GM20431 (cell line): ENCODE data around the gene RPL29.

Experiments
- in situ Hi-C: fragments of 300-500 bp; cut with MseI, MboI; formaldehyde crosslinking; loops from one replicate; pipeline ENCODE4 v1.15.0; 2020; ENCODE audit warnings: low sequenced_read_pairs; ENCODE audit not compliant: unreplicated experiment

RPL29 gene

DNA sequence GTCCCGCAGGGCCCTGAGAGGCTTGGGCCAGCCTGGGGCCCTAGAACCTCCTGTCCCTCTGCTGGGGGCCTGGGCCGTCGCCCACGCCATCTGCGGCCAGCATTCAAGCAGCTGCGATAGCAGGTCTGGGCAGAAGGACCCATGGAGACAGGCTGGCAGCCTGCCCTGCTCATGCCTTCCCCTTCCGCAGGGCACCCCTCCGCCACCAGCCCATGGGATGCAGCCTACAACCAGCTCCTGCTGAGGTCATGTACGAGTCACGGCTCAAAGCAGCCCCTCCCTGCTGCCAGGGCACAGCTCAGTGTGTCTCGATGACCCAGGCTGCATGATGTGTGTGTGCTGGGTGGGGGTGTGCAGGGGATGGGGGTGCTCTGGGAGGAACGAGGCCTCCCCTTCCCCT is 32.9 kb upstream of the RPL29 start:
- in situ Hi-C loops: no loop called here

DNA sequence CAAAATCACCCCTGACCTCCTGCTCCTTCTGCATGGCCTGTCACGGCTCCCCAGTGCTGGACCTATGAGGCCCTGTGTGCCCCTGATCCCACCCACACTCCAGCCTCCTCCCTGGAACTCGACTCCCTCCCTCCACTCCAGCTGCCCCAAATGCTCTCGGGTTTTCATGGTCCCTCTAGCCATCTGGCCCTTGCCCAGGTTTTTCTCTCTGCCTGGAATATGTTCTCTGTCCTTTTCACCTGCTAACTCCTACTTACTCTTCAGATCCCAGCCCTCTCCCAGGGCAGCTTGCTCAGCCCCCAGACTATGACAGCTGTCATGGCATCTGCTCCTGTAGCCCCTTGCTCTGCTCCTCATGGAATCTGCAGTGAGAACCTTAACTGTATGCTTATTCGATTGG is 30.3 kb upstream of the RPL29 start:
- in situ Hi-C loops: no loop called here

DNA sequence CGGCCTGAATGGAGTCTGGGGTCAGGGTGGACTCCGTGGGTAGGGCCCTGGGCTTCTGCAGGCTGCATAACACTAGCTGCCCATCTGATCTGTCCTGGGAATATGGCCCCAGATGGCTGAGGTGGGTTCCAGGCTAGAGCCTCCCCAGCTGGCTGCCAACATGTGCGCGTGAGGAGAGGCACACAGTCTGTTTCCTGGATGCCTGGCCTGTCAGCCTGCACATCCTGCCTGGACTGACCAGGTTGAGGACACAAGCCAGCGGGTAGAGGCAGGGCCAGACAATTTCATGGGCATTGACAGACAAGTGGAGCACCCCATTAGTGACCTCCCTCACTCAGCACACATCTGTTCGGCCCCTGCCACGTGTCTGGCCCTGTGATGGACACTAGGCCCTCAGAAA is 29.8 kb upstream of the RPL29 start:
- in situ Hi-C loops: no loop called here

DNA sequence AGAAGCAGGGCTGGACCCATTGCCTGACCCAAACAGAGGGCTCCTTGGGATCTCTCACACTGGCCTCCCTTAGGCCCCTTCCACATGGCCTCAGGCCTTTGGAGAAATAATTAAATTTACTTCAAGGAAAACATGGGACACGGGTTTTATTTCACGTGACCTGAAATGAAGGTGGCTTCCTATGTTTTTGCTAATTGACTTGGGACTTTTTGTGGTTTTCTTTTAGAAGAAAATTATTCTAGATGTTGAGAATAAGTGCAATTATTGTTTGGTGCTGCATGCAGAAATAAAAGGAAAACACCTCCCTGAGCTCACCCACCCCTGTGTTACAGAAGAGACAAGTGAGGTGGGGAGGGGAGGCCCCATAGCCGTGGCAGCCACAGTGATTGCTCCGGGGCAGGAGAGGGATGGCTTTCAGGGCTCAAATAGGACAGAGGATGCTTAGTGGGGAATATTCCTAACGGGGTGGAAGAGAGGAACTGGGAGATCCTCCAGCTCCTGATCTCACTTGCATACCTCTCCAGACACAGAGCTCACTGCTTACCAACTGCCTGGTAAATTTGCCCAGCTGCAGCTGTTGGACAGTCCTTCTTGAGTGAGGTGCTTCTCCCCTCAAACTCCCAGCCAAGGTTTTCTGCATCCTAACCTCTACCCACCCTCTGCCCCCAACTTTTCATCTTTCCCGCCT is 29.2 kb upstream of the RPL29 start:
- in situ Hi-C loops: no loop called here

DNA sequence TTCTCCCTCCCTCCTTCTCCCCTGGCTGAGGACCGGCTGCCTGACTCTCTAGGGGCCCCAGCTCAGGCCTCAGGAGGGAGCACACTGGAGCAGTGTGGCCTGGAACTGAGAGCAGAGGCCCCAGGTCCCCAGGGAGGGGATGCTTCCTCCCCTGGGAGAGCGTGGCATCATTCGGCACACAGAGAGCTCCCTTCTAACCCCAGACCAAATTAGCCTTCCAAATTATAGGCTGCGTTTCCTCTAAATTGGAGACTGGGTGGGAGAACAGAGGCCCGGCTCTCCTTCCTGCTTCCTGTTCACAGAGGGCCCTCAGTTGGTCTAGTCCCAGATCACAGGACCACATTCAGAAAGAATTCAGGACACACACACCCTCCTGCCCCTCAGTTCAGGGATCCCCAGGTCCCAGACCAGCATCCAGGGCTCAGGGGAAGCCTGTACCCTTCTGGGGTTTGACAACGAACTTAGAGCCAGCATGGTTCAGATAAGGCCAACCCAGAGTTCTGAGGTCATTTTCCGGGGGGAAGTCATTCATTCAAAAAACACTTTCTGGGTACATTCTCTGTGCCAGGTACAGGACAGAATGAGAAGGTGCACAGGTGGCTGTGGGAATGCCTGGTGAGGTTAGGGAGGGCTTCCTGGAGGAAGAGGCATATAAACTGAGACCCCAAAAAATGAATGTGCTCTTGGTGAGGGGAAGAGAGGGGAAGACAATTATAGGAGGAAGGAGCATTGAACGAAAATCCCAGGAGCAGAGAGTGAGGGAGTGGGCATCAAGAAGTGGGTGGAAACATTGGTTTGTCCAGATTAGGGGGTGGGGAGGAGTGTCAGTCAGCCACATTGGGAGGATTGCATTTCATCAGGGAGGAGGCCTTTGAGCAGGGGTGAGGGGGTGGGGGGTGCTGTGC is 28.4 kb upstream of the RPL29 start:
- in situ Hi-C loops: no loop called here

DNA sequence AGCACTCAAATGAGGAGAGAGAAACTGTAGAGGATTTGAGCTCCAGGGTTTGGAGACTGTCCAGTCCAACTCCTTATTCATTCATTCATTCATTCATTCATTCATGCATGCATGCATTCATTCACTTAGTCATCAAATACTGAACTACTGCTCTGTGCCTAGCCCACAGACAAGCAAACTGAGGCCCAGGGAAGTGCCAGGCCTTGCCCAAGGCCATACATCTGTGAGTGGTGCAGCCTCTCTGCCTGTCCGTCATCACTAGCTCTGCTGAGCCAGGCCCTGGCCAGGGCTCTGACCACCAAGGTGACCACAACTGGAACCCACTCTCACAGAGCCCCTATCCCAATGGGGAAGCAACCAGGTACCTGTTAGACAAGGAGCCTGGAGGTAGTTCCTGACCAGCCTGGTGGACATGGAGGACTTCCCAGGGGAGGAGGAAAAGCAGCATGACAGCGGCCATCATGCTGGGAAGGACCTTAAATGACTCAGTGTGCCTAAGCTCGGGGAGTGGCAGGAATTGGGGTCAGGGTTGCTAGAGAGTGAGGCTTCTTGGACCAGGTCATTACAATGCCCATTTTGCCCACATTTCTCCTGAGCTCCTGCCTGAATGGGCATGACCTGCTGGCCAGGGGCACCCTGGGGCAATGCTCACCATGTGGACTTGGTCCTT is 27.5 kb upstream of the RPL29 start:
- in situ Hi-C loops: no loop called here

DNA sequence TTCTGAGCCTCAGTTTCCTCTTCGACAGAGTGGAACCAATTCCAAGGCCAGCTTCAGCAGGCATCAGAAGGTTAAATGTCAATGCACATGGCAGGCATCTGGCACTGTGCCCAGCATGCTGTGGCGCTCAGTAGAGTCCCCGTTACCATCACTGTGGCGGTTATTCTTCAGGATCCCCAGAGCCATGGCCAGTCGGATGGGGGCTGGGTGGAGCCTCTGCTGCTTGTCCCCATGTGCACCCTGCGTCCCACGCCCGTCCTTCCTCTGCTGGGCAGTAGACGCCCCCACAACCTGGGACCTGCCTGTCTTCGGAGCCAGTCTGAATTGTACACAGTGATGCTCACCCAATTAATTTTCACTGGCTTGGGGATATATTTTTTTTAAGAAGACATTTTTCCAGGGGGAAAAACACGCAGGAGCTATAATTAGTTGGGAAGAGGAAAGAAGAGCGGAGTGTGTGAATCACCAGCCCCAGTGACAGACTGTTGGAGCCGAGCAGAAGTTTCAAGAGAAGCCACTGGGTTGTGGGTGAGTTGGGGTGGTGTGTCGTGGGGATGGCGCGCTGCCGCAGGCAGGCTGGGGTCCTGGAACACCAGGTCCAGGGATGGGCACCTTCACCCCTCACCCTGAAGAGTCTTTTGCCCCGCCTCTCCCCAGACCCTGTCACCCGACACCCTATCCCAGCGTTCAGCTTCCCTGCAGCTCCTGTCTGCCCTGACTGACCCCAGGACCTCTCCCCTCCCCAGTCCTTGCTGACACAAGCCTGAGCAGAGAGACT is 26.8 kb upstream of the RPL29 start:
- in situ Hi-C loops: no loop called here

DNA sequence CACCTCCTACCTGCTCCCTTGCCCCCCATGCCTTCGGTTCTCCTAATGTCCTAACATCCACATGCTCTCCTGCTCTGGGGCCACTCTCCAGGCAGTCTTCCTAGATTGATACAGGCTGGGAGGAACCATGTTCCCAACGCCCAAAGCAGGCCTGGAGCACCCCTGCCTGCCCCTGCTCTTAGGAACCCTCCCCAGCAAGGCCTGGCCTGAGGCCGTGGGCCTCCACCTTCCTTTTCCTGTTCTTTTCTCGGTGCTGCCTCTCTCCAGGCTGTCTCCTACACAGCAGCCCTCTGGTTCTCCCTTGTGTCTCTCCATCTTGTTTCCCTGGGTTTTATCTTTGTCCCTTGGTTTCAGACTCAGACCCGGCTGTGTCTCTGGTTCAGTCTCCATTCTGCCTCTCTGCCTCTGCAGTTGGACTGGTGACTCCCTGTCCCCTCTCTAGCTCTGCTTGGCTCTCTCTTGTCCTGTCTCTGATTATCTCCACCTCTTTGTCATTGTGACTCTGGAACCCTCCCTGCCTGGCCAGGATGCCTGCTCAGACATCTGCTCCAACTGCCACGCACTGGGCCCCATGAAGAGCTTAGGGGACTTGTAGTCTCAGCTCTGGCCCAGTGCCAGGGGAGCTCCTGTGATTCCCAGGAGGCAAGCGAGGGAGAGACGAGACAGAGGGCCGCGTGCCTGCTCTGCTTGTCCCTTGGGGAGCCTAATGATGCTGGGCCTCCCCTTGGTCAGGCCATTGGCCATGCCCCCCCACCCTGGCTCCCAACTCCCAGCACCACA is 26.0 kb upstream of the RPL29 start:
- in situ Hi-C loops: no loop called here

DNA sequence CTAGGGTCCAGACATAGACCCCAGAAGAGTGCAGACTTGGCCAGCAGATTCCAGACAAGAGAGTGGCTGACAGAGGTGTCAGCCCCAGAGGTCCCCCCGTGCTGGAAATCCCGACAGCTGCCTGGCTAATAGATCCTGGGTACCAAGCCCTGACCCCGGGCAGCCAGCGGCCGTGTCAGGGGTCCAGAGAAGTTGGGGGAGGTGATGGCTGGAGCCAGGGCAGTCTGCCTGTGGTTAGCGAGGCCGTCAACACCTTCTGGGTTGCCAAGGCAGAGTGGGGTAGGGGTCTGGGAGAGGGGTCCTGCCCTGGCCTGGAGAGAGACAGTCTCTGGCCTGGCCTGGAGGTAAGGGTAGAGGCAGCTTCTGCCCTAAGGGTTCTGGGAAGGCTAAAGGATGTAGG is 25.1 kb upstream of the RPL29 start:
- in situ Hi-C loops: no loop called here

DNA sequence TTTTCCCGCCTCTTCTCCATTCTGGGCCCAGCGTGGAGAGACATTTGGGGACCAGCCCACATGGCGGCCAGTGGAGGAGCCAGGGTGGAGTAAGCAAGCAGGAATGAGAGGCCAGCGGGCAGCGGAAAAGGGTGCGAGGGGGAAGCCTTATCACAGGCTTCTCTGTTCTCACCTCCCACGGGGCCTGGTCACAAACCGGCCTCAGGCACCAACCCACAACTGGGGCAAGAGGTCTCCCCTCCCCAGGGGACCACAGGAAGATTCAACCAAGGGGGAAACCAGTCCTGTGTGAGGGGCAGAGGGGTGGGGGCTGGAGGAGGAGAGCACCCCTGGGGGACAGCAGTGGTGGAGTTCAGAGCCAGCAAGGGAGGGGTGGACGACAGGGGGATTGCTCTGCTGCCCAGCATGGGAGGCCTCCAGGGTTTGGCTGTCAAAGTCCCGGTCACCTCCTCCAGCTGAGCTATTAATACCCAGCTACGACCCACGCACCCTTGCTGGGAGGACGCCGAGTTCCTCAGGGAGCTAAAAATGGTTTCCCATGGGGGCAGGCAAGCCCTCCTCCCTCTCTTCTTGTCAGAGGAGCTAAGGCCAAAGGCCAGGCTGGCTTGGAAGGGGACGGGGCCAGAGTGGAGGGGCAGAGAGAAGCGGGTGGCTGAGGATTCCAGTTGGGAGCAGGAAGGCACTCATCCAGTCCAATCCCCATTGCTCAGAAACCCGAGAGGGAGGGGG is 23.8 kb upstream of the RPL29 start:
- in situ Hi-C loops: no loop called here

DNA sequence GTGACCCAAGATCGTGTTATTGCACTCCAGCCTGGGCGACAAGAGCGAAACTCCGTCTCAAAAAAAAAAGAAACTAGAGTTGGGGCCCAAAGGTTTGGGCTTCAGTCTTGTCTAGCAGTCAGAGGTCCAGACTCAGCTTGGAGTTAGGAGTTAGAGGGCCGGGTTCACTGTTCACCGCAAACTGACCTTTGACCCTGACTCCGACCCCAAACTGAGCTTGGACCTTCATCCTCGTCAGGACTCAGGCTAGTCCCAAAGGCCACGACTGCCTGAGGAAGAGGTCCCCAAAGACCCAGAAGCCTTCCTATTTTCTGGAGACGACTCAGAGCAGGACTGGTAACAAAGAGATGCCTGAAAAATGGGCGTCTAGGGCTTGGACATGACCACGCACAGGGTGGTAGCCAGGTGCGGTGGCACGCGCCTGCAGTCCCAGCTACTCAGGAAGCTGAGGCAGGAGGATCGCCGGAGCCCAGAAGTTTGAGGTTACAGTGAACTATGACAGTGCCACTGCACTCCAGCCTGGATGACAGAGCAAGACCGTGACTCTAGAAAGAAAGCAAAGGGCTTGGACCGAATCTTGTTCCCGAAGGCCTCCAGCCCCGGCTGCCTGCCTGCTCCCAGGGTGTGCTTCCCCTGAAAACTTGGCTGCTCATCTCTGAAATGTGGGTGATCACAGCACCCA is 22.8 kb upstream of the RPL29 start:
- in situ Hi-C loops: no loop called here

DNA sequence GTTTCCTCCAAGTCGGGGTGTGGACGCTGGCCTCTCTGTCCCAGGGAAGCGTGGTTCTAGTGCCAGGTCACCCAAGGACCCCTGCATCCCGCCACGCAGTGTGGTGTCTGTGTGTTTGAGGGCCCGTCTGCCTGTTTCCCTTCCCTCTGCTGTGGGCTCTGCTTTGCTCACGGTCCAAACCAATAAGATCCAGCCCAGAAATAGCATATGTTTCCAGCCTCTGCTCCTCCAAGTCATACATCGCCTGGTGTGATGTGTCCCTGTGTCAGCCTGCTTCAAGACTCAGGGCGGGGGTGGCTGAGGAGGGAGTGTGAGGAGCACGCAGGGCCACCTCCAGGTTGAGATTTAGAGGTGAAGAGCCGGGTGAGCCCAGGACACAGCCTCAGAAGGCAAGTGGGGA is 21.9 kb upstream of the RPL29 start:
- in situ Hi-C loops: no loop called here

DNA sequence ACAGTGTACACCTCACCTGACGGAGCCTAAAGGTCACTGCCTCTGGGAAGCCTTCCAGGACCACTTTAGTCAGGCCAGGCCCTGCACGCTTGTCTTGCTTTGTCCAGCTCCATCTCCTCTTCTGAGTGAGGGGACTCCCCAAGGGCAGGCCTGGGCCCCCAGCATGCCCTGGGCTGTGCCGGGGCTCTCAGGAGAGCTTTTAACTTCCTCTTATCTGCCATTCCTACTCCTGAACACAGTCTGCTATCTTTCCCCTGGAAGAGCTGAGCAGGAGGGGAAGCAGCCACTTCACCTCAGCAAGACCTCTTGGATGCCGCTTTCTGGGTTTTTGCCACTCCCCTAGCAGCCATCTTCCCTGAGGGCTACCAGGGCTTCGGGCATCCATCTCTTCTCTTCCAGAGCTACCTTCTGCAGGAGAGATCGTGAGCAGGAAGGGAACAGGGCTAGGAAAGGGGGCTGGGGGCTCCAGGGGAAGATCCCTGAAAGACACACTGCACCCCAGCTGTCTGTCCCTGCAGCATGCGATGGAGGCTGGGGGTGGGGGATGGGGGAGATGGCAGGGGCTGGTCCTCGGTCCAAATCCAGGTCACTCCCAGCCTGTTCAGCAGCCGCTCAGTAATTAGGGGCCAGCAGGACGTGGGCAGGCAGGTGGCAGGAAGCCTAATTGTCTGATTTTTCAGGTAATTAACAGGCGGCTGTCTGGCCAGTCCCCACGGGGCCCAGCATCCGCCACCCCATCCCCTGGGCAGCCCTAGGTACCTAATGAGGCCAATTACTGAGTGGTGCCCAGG is 19.9 kb upstream of the RPL29 start:
- in situ Hi-C loops: no loop called here

DNA sequence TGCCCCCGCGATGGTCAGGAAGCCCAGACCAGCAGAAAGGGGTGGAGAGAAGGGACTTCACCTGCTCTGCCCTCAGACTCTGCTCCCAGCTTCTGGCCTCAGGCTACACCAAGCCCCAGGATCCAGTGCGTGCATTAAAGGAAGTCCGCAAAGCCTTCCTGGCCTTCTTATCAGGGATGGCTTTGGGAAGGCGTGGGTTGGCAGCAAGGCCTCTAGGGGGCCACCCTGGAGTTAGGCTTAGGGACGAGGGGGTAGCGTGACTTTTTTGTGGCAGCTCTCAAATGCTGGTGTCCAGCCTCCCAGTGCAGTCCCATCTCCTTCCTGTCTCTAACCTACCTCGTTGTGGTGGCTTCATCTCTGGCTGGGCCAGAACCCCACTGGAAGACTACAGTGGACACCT is 18.9 kb upstream of the RPL29 start:
- in situ Hi-C loops: no loop called here

DNA sequence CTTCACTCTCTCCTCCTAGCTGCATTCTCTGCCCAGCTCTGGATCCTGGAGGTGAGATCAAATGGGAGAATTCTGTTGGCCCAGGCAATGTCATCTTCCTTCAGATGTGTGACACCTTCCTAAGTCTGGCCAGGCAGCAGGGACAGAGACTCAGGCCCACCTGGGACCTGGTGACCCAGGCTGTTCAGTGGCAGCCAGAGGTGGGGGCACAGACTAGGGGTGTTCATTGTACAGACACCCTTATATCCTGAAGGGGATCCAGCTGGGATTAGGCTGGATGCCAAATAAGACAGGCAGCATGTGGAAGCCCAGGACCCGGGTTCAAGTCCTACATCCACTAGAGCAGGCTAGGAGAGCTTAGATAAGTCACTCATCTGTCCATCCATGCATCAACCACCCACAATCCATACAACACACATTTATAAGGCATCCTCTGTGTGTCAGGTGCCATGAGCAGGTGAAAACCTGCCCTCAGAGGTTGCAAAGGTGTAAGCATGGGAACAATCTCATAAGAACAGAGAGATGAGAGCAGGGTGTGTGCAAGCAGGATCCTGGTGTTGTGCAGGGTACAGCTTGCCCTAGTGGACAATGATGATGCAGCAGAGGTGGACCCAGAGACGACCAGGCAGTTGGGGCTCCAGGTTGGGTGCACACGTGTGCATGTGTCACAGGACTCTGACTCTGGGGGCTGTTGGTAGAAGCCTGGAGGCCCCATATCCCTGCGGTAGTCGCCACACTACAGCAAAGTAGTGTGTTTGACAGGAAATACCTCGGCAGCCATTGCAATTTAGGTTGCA is 18.3 kb upstream of the RPL29 start:
- in situ Hi-C loops: no loop called here

DNA sequence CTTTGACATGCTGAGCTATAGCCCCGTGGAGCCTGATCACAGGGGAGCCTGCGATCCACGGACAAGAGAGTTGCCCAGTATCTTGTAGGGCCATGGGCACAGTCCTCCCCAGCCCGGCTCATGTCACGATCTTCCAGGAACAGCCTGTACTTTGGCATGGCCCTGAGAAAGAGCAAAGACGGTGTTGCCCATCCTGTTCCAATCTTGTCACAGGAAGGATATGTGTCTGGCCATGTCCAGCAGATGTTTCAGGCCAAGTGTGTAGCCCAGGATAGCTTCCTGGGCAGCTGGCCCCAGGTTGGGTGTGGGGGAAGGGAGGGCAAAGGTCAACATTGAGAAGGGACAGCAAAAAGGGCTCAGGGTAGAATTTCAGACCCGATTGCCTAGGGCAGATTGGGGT is 17.0 kb upstream of the RPL29 start:
- in situ Hi-C loops: no loop called here

DNA sequence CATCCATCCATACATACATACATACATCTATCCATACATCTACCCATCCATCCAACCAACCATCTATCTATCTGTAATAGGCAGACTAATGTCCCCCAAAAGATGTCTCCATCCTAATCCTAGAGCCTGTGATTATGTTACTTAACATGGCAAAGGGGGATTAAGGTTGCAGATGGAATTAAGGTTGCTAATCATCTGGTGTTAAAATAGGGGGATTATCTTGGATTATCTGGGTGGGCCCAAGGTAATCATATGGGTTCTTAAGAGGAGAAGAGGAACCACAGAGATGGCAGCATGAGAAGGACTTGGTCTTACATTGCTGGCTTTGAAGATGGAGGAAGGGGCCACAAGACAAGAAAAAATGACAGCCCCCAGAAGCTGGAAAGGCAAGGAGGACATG is 14.7 kb upstream of the RPL29 start:
- in situ Hi-C loops: no loop called here
